Osteocyte (in vitro differentiated cells): ENCODE data around the gene CCDC198. TPM values are rescaled to one million over a fixed set of nuclear protein-coding genes. Genes with fewer than 3 reads are reported as not detected.

ENCODE experiments used
- DNase-seq: peaks from one replicate; pipeline ENCODE4 v3.0.0; 2021; ENCODE audit warnings: mixed read lengths; ENCODE audit not compliant: unreplicated experiment; ENCODE audit errors: extremely low spot score
- H3K27ac Mint-ChIP-seq: one replicate; pipeline ENCODE4 v1.8.0; 2021; ENCODE audit warnings: mild to moderate bottlenecking, mixed read lengths; ENCODE audit not compliant: unreplicated experiment
- H3K27me3 Mint-ChIP-seq: one replicate; pipeline ENCODE4 v1.8.0; 2021; ENCODE audit warnings: mixed read lengths; ENCODE audit not compliant: unreplicated experiment
- H3K36me3 Mint-ChIP-seq: one replicate; pipeline ENCODE4 v1.8.0; 2021; ENCODE audit warnings: mixed read lengths; ENCODE audit not compliant: unreplicated experiment
- H3K4me1 Mint-ChIP-seq: one replicate; pipeline ENCODE4 v1.8.0; 2021; ENCODE audit warnings: mixed read lengths; ENCODE audit not compliant: unreplicated experiment
- H3K4me3 Mint-ChIP-seq: one replicate; pipeline ENCODE4 v1.8.0; 2021; ENCODE audit warnings: mild to moderate bottlenecking, moderate library complexity, mixed read lengths; ENCODE audit not compliant: unreplicated experiment
- H3K9me3 Mint-ChIP-seq: one replicate; pipeline ENCODE4 v1.8.0; 2021; ENCODE audit warnings: mixed read lengths; ENCODE audit not compliant: unreplicated experiment
- CTCF ChIP-seq: fragments of 200-600 bp; sonication (generic); IDR thresholded peaks from 2 replicates; pipeline ENCODE4 v1.5.0; 2021; ENCODE audit warnings: antibody characterized with exemption, mild to moderate bottlenecking, moderate library complexity
- total RNA-seq: library from RNA; stranded (reverse); gene quantifications from 2 replicates; pipeline ENCODE4 v1.2.1, GENCODE V29; 2021

The CCDC198 gene
- total RNA-seq, 1 donor from 2014 or later = not detected

DNA sequence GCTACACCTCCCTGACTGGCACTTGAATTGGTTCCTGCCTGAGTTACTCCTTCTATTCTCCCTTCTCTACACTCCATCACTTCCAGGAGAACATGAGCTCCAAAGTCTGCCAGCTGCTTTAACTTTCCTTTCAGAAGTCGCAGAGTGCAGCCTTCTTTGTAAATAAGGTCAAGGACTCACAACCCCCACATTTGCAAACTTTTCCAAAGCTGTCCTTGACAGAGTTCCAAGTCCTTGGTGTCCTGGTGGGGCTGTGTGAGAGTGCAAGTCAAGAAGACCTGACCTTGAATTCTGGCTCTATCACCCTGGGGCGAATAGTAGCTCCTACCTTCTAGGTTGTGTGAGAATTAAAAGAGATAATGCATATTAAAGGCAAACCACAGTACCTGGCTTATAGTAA lies 15.6 kb downstream of the CCDC198 start:
- no peaks in the 10 kb centered on the region for H3K27me3 Mint-ChIP-seq
- H3K4me3 Mint-ChIP-seq = no peak overlapping the region
- H3K9me3 Mint-ChIP-seq = no peaks in the 10 kb centered on the region
- H3K4me1 Mint-ChIP-seq = no peaks in the 10 kb centered on the region
- TF ChIP-seq CTCF = no peak
- H3K27ac Mint-ChIP-seq = no peak overlapping the region
- no peak for DNase-seq
- H3K36me3 Mint-ChIP-seq = no peaks in the 10 kb centered on the region

DNA sequence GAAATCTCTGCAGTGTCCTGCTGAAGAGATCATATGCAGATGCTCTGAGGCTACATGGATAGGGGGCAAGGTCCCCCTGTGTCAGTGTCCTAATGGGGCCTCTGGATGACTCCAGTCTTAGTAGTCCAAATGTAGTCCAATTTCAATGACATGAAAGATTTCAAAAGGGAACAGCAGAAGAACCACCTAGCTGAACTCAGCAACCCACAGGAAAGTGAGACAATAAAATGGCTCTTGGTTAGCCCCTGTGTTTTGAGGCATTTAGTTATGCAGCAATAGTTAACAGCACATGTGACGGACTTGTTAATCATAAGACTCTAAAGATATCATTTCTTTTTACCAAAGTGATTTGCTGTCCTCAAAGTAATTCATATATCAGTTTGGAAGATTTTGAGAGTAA lies 22.7 kb downstream of the CCDC198 start:
- no peaks in the 10 kb centered on the region for H3K36me3 Mint-ChIP-seq
- H3K4me1 Mint-ChIP-seq = no peaks in the 10 kb centered on the region

DNA sequence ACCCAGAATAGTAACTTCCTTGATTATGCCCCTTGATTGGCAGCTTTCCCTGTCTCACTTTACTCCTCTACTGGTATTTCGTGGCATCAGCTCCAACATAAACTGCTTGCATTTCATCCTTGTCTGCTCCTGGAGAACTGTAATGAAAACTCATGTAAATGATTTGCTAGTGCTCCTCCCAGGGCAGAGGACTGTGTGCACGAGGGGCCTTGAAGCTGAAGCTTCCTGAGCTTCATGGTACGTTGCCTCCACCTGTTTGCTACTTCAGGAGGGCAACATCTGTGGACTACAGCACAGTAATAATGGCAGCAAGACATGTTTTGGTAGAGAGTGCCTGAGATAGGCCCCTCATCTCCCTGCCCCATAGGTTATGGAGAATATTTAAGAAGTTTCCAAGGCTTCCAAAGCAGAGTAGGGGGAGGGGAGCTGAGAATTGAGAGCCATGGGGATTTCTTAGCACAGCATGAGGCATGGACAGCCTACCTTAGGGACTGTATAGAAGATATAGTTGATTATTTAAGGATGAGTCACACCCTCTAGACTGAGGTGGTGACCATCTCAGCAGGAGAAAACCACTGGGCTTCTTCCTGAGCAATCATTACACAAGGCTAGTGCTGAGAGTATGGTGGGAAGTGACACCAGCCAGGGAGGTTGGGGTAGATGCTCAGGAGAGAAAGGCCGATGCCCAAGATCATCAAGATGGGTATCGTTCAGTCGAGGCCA lies 29.5 kb downstream of the CCDC198 start:
- Mint-ChIP-seq H3K36me3 (no peaks in the 10 kb centered on the region), H3K4me1 (no peaks in the 10 kb centered on the region), H3K4me3 (no peak overlapping the region), H3K27me3 (peaks cover 2% of the 10 kb centered on the region), H3K27ac (no peak overlapping the region), H3K9me3 (peaks cover 4% of the 10 kb centered on the region)
- no peak for DNase-seq
- no peak for TF ChIP-seq CTCF

More for the DNA sequence above, 22.7 kb downstream of the CCDC198 start:
- no peaks in the 10 kb centered on the region for H3K27me3 Mint-ChIP-seq
- no peak overlapping the region for H3K27ac Mint-ChIP-seq
- H3K9me3 Mint-ChIP-seq = no peaks in the 10 kb centered on the region
- TF ChIP-seq CTCF = no peak
- no peak overlapping the region for H3K4me3 Mint-ChIP-seq
- no peak for DNase-seq

GRCh38 chr14:57462551-57462950 lies 31.1 kb downstream of the CCDC198 start:
- peaks cover 4% of the 10 kb centered on the region for H3K9me3 Mint-ChIP-seq
- H3K27ac Mint-ChIP-seq = no peak overlapping the region
- H3K4me3 Mint-ChIP-seq = no peak overlapping the region
- TF ChIP-seq CTCF = no peak
- no peaks in the 10 kb centered on the region for H3K36me3 Mint-ChIP-seq
- peaks cover 3% of the 10 kb centered on the region for H3K27me3 Mint-ChIP-seq
- no peaks in the 10 kb centered on the region for H3K4me1 Mint-ChIP-seq
- no peak for DNase-seq

DNA sequence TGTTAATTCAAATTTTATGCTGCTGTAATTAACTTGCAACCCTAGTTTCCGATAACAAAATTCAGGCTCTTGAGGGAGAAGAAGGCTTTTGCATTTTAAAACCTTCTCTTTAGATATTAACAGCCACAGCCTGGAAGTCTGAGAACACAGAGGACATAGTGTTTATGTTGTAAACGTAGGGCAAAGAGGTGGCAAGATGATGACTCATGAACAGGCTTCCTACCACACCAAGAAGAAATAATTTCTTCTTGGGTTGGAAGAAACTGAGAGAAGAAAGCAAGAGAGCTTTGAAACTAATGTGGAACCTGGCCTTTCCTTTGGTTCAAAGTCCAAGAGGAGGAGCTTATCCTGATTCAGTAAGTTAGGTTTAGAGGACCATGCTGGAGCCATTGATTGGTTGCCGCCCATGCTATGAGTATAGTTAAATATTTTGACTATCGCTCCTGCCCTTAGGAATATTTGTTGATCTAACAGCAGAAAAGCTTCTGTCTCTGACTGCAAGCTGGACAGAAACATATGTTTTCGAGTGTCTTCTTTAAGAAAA lies 31.8 kb downstream of the CCDC198 start:
- TF ChIP-seq CTCF = no peak
- H3K9me3 Mint-ChIP-seq = peaks cover 4% of the 10 kb centered on the region
- H3K36me3 Mint-ChIP-seq = no peaks in the 10 kb centered on the region
- DNase-seq = no peak
- peaks cover 4% of the 10 kb centered on the region for H3K27me3 Mint-ChIP-seq
- H3K4me3 Mint-ChIP-seq = no peak overlapping the region
- no peaks in the 10 kb centered on the region for H3K4me1 Mint-ChIP-seq
- no peak overlapping the region for H3K27ac Mint-ChIP-seq
